HG02678 (cell line): Measurements from ENCODE around the gene DDX1.
"Not testable (repeated sequence)": the region's sequence is repeated elsewhere in the genome, so short reads cannot be mapped to it uniquely, and the experiment has no call there.

Experiments
- ATAC-seq: cut with Tn5 transposase; IDR thresholded peaks from one replicate; pipeline ENCODE4 v1.9.1; 2021; ENCODE audit warnings: mild to moderate bottlenecking, moderate library complexity; ENCODE audit not compliant: unreplicated experiment

The DDX1 gene

DNA sequence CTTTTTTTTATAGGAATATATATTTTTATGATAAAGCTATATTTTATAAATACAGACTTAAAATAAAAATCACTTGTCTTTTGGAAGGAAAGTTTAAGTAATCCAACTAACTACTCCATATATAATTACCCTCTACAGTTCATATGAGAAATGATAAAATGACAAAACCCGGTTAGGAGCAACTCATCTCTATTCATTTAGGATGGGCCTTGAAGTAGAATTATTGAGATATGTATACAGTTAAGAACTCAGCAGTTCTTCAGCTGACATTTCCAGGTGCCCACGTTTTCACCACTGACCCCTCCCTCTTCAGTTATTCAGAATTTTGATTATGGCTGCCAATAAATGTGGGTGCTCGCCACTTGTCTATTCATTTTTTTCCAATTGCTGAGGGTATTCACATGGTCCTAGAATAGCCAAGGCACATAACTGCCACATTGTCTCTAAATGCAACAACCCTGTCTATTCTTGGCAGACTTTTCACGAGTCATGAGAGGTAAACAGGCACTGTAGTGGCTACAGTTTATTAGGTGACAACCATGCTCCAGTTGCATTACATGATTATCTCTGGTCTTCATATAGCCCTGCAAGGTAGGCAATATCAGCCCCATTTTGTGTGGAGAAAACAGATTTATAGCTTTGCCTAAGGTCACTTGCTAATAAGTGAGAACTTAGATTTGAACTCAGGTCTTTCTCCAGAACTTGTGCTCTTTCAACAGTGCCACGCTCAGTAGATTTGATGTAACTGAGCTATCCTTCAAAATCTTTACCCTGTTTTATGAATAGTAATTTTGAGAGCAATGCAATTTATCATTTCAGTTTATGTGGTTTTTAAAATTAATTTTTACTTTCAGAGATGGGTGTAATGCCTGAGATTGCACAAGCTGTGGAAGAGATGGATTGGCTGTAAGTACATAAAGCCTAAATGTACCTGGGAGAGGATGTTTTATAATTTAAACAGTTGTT lies 2.9 kb downstream of the DDX1 start:
- ATAC-seq, result no peak

DNA sequence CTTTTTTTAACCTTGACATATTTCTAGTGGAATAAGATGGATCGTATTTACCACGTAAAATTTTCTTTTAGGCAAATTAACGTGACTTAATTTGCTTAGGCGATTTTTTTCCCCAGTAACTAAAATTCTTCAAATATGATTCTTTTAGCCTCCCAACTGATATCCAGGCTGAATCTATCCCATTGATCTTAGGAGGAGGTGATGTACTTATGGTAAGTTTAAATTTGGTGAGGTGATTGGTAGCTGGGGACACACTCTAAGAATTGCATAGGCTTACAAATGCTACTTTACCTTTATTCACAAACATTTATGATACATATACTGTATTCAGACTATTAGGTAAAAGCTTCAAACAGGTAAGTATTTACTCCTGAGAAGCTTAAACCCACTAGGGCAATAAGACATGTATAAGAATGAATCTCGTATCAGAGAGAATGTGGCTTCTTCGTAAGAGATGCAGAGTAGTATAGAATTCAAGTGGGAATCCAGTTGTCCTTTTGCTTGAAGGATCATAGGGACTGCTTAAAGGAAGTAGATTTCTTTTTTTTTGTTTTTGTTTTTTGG lies 3.8 kb downstream of the DDX1 start:
- no peak for ATAC-seq

DNA sequence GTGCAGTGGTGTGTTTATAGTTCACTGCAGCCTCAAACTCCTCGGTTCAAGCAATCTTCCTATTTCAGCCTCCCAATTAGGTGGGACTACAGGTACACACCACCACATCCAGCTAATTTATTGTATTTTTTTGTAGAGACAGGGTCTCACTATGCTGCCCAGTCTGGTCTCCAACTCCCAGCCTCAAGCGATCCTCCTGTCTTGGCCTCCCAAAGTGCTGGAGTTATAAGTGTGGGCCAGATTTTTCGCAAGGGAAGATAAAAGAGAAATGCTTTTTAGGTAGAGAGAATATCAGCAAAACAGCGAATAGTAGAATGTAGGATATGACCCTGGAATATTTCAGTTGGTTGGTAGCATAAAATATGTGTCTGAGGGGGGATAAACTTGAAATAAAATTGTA lies 4.3 kb downstream of the DDX1 start:
- ATAC-seq, result no peak

DNA sequence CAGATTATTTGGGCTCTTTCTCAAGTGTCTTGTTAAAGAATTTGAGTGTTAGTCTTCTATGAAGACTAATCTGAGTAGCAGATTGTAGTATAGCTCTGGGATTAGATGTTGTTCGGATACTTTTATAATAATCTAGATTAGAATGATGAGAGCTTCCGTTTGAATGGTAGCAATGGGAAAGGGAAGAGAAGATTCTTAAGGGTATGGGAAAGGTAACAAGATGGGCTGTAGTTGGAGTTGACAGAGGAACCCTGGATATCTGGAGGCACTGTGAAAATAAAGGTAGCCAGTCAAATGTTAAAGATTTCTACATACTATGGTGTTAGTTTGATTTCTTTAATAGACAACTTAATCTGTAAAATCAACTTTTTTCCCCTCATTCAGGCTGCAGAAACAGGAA lies 4.7 kb downstream of the DDX1 start:
- ATAC-seq, result no peak

DNA sequence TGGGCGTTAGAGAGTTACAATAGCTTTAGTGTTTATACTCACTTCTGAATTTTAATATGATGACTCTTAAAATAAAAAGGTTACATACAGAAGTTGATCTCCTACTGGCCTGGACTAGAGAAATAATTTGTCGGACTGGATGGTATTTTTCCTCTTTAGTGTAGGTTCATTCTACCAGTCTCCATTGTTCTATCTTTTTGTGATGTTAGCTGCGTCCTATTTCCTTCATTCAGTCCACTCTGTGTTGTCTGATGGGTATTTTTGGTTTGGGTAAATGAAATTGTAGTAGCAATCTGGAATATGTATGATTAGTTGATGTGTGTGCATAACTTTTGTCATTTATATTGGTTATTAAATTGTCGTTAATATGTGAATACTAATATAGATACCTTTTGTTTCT lies 5.3 kb downstream of the DDX1 start:
- no peak for ATAC-seq

DNA sequence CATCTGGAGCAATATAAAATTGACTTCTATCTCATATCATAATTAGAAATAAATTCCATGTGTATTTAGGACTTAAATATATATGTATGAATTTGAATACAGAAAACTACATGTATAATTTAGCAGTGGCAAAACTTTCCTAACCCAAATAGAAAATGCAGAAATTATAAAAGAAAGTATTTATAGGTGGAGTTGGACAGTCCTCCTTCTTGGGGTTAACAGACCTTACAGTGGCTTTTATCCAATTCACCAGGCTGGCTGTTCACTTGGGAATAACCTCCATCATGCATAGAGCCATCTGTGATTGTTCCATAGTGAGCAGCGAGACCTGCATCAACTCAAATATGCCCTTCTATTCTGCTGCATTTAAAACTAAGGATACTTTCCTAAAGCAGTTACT lies 8.3 kb downstream of the DDX1 start:
- no peak for ATAC-seq

DNA sequence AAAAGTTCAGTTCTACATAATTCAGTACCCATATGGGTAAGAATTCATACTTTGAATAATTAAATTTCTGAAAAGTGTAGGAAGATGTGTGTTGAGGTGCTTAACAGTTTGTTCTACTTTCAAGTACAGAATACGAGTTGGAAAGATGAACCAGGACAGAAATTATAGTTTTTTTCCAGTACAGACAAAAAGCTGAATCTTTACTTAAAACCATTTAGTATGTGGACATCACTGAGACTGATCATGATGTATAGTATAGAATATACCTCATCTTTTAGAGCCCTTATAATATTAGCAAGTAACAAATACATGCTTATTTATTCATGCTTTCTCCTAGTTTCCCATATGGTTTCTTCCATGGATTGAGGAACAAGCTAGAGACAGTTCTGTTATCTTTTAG lies 10.0 kb downstream of the DDX1 start:
- ATAC-seq, result no peak

DNA sequence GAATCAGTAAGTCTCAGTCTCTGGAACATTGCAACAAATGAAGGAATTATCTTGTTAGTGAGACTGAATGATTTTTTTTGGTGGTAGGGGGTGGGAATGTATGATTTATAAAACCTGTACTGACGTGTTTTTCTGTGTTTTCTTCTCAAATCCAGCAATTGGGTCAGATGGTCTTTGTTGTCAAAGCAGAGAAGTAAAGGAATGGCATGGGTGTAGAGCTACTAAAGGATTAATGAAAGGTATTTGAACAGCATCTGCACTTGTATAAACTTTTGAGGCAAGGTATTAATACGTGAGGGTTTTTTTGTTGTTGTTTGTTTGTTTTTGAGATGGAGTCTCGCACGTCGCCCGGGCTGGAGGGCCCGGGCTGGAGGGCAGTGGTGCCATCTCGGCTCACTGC lies 10.7 kb downstream of the DDX1 start:
- ATAC-seq, result no peak

DNA sequence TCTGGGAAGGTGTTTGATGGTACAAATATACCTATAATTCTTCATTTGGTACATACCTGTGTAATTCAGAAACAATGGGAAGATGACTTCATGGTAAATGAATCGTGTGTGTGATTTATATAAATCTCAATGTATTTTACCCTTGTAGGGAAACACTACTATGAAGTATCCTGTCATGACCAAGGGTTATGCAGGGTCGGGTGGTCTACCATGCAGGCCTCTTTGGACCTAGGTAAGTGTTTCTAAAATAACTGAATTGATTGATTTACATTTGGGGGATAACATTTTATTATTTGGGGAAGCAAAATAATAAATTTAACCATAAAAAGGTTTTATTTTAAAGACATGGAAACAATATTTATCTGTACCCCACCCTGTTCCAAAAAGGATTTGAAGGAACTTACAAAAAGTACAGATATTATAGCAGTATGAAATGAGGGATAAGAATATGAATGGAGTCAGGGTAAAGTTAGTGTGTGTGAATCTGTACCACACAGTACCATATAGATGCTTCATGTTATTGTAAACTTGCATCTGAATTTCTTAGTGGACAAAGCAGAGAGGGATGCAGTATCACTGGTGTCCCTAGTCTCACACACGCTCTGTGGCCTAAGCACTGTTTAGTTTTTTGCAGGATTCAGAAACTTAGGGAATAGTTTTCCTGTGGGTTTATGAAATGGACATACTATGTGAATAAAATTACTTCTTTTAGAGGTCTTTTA lies 11.5 kb downstream of the DDX1 start:
- no peak for ATAC-seq

DNA sequence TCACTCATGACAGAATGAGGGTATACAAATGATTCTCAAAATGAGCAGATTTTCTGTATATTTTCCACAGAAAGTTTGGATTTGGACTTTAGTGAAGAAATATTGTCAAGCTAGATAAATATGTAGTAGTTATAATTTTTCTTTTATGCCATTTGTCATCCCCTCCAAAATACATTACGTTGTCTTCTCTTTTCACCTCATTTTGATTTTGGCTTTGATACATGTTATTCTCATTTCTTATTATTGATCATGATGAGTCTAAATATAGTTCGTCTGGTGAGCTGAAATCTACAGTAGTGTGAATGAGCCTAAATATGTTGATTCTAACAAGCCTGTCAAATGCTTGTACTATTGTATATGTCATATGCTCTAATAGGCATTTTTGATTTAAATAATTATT lies 12.3 kb downstream of the DDX1 start:
- ATAC-seq, result no peak

DNA sequence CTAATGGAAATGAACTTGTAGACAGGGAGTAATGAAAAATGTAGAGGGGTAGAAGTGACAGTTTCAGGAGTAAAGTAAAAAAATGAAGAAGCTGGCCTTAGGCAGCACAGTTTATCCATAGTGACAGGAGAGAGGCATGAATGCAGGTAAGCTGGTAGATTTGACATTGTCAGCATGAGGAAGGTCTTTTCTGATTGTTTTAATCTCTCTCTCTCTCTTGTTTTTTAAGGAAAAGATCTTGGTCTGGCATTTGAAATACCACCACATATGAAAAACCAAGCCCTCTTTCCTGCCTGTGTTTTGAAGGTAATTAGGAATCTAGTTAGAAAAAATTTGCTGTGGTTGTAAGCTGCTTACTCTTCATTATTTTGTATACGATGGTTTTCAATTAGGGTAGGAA lies 14.1 kb downstream of the DDX1 start:
- ATAC-seq, result no peak

DNA sequence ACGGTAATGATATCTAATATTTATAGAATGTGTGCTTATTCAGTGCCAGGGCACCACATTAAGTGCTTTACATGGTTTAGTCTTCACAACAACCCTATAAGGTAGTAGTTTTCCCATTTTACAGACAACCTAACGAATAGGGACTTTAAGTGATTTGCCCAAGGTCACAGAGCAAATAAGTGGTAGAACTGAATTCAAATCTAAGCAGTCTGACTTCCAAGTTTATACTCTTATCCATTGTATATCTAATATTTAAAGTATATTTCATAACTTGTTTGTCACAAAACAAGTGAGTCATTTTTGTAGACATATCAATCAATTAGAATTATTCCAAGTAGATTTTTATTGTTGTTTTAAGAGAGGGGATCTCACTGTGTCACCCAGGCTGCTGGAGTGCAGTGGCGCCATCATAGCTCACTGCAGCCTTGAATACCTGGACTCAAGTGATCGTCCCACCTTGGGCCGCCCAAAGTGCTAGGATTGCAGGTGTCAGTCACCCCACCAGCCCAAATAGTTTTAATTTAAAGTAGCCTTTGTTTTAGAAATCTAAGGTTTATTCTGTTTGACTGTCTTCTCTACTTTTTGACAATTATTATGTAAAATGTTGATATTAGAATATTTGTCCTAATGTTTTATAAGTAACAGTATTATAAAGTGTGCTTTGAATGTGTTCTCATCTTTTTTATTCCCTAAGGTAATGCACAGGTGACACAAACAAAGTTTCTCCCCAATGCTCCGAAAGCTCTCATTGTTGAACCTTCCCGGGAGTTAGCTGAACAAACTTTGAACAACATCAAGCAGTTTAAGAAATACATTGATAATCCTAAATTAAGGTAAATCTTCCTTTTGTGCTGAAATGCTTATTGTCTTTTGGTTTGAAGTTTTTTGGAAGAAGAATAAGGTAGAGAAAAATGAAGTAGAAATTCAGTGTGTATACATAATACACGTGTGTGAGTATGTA lies 15.1 kb downstream of the DDX1 start:
- no peak for ATAC-seq

DNA sequence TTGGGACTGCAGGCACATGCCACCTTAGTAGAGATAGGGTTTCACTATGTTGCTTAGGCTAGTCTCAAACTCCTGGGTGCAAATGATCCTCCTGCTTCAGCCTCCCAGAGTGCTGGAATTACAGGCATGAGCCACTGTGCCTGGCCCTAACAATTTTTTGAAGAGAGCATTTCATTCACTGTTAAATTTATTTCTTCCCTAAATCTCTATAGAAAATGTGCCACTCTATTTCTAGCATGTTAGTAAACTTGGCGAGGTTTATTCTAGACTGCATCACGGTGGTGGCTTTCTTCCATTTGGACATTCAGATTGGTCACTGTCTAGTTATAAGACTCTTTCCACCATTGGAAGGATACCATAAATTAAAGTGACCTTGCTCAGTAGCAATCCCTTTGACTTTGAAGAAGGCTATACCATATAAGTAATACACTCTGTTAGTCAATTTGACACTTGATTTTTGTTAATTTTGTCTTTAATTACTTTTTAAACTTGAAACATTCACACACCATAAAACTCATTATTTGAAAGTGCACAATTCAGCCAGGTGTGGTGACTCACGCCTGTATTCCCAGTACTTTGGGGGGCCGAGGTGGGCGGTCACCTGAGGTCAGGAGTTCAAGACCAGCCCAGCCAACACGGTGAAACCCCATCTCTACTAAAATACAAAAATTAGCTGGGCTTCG lies 16.2 kb downstream of the DDX1 start:
- no peak for ATAC-seq

DNA sequence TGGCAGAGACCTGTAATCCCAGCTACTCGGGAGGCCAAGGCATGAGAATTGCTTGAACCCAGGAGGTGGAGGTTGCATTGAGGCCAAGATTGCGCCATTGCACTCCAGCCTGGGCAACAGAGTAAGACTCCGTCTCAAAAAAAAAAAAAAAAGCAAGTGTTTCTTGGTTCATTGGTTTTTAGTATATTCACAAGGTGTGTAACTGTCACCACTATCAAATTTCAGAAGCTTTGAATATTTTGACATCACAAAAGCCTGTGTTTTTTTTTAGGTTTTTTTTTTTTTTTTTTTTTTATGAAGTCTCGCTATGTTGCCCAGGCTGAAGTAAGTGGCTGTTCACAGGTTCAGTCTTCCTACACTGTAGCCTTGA lies 16.7 kb downstream of the DDX1 start:
- ATAC-seq, result no peak

DNA sequence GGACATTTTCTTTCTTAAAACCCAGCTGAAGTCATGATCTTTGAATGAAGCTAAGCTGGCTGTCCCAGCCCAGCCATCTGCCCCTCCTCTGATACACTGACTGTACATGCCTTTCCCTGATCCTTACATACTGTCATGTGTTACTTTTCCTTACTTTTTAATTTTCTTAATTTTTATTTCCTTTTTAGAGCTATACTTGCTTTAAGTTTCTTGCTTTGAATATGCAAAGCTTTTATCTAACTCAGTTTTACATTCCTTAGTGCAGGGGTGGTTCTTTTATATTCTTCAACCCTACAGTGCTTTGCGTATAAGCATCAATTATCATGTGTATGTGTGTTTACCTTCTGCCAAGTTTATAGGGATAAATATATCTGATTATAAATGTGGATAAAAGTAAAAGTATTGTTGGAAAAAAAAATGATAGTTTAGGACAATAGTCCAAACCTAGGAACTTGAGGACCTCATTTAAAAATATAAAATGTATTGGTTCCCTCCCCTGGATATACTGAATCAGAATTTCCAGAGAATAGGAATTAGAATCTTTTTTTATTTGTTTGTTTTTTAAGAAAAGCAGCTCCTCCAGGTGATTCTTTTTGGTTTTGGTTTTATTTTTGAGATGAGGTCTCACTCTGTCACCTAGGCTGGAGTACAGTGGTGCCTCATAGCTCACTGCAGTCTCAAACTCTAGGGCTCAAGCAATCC lies 17.8 kb downstream of the DDX1 start:
- no peak for ATAC-seq

DNA sequence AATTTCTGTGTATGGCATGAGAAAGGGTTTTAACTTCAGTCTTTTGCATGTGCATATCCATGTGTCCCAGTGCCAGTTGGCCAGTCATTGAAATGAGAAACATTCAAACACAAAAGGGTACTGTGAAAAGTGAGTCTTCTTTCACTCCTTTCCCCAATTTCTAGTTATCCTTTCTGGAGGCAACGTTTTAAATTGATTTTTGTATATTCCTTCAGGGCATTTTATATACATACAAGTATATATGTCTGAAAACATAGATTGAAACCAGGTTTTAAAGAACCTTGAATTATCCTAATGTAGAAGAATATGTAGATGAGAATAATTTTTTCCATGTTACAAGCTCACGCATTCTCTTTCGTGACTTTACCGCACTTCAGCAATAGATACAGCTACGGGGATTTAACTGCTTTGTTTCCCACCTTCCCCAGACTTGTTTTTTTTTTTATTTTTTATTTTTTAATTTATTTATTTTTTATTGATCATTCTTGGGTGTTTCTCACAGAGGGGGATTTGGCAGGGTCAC lies 18.8 kb downstream of the DDX1 start:
- no peak for ATAC-seq

DNA sequence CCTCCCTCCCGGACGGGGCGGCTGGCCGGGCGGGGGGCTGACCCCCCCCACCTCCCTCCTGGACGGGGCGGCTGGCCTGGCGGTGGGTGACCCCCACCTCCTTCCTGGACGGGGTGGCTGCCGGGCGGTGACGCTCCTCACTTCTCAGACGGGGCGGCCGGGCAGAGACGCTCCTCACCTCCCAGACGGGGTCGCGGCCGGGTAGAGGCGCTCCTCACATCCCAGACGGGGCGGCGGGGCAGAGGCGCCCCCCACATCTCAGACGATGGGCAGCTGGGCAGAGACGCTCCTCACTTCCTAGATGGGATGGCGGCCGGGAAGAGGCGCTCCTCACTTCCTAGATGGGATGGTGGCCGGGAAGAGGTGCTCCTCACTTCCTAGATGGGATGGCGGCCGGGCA lies 20.4 kb downstream of the DDX1 start:
- not testable (repeated sequence) for ATAC-seq

DNA sequence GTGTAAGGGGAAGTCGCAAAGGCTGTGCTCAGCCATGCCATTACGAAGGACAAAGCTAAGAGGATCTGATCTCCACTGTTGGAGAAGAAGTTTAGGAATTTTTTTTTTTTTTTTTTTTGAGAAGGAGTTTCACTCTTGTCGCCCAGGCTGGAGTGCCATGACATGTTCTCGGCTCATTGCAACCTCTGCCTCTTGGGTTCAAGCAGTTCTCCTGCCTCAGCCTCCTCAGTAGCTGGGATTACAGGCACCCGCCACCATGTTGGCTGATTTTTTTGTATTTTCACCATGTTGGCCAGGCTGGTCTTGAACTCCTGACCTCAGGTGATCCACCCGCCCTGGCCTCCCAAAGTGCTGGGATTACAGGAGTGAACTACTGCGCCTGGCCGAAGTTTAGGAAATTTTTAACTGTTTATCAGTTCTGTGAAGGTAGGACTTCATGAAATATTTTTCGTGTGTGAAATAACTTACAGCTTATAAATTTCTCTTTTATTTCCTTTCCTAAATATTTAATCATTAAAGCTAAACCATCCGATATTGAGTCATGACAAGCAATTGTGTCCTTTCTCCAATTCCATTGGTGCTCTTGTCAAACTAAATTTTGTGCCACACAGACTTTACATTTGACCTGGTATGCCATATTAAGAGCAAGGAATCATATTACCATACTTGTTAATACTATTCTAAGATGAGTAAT lies 22.2 kb downstream of the DDX1 start:
- no peak for ATAC-seq
